Embryonic facial prominence (tissue), 1 donor: ENCODE data around the gene KPNA3.
"Not testable (repeated sequence)": the region's sequence is repeated elsewhere in the genome, so short reads cannot be mapped to it uniquely, and the experiment has no call there.

Experiments used
- DNase-seq: peaks from one replicate; pipeline ENCODE4 v3.0.0-alpha.2; 2016; ENCODE audit errors: extremely low spot score

KPNA3 gene

GRCh38 chr13:49807681-49808080, 15.2 kb upstream of the KPNA3 start:
- no peak for DNase-seq

DNA sequence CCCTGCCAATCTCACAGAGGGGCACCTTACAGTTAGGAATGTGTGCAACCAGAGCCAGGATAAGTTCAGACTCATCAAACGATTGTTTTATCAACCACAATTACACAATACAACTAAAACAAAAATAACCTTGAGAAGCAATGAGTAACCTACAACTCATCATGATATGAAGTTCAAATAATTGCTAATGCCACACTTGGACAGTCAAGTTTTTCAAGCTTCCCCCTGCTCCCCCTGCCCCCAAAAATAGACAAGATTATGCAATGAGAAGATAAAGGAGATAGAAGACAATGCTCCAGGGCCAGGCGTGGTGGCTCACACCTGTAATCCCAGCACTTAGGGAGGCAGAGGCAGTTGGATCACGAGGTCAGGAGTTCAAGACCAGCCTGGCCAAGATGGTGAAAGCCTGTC, 13.6 kb upstream of the KPNA3 start:
- no peak for DNase-seq

DNA sequence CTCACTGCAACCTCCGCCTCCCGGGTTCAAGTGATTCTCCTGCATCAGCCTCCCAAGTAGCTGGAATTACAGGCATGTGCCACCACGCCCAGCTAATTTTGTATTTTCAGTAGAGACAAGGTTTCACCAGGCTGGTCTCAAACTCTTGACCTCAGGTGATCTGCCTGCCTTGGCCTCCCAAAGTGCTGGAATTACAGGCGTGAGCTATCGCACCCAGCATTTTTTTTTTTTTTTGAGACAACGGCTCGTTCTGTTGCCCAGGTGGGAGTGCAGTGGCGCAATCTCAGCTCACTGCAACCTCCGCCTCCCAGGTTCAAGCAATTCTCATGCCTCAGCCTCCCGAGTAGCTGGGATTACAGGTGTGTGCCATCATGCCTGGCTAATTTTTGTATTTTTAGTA, 10.6 kb upstream of the KPNA3 start:
- not testable (repeated sequence) for DNase-seq

DNA sequence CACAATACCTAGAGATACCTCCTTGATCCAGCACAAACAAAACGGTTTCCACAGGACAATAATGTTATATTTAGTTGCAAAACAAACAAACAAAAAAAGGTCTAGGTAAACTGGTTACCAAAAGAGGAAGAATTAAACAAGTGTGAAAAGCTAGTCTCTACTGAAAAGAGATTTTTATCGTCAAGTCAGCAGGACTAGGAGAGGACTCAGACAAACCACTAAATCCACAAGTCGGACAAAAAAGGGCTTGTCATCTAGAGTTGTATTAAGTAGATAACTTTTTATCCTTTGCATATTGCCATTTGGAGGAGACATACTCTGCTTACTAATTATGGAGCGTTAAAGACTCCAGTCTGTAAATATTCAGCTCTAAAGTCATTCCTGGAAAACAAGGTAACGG, 9.9 kb upstream of the KPNA3 start:
- DNase-seq, result no peak

DNA sequence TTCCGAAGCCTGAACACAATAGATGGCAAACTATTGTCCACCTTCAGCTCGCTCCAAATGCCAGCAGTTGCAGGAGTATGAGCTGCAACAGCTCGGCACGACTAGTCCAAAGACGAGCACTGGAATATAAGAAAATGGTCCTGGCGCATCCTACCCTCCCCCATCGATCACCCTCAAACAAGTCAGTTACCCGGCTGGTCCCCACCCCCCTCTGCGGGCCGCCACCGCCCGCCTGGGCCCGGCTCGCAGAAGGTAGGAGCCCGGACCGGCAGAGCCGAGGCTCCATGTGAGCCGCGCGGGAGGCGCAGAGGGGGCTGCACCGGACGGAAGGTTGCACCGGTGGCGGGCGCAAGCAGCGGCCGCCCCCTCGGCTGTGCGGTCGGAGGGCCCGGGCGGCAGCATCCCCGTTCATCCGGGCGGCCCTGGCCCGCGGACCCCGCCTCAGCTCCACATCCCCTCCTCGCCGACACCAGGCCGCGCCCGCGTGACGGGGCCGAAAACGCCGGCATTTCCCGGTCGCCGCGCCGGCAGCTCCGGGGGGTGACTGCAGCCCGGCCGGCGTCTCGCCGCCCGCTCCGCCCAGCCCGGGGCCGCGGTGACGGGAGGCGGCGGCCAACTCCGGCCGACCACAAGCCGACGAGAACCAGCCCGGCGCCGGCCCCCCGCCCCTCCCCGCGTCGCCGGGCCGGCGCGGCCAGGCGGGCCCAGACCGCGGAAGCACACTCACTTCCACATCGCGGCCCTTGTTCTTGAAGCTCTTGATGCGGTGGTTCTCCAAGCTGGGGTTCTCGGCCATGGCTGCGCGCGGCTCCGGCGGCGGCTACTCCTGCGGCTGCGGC, 552 bp downstream of the KPNA3 start:
- no peak for DNase-seq

DNA sequence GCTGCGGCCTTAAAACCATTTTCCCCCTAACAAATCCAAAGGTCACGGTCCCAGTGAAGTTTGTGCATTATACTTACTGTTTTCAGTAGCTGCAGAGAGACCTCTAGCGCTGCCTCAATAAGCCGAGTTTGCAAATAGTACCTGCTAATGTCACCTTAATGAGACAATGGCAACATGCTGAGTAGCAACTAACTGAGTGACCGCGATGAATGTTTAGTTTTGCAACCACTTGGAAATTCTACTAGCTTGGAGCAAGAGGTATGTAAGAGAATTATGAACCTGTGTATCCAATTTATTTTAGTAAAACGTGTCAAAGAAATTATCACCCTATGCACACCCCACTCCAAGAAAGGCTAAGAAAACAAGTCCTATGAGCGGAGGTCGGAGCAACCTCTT, 1.2 kb downstream of the KPNA3 start:
- DNase-seq, result no peak

GRCh38 chr13:49789968-49790367, 2.5 kb downstream of the KPNA3 start:
- DNase-seq, result no peak

DNA sequence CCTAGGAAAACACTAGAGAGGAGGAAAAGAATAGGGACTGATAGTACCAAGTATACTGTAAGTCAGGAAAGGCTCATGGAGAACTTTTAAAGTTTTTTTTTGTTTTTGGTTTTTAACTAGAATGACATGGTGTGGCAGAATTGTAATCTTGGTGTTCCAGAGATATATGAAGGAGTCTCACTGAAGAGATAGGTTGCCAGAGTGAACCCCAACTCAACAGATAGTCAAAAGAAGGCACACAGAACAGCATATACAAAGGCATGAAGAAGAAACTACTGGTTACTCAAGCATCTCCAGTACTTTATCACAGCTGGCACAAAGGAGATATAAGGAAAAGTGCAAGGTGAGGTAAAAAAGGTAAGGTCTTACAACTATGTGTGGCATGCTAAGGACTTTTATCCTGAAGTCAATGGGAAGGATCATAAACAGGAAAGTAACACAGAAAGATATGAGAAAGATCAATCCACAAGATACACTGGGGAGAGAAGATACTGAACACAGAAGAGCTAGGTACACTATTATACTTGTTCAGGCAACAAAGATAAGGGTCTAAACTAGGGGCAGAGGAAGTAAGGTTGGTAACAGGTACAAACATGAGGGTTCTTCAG, 6.0 kb downstream of the KPNA3 start:
- DNase-seq, result no peak

DNA sequence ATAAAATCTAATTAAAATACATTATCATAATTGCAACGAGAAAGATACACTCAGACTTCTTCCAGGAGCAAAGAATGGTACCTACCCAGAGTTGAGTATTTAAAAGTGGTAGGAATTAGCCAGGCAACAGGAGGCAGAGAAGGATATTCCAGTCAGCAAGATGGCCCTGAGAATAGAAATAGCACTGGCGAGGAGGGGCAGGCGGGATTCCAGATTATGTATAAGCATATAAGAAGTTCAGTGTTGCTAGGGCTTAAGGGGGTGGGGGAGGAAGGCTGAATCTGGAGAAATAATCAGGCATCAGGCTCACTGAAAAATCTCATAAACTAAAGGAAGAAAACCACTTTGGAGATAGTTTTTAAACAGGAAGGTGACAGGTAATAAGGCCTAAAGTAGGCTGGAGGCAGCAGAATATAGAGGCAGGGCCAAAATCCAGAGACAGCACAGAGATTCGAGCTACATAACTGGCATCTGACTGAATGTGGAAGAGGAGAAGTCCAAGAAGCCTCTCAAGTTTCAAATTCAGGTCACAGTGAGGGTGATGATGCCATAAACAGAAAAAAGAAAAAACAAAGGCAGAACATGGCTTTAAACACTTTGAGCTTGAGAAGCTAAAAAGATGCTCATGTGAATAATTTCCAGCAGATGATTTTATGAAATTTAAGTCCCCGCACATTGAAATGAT, 7.5 kb downstream of the KPNA3 start:
- no peak for DNase-seq

DNA sequence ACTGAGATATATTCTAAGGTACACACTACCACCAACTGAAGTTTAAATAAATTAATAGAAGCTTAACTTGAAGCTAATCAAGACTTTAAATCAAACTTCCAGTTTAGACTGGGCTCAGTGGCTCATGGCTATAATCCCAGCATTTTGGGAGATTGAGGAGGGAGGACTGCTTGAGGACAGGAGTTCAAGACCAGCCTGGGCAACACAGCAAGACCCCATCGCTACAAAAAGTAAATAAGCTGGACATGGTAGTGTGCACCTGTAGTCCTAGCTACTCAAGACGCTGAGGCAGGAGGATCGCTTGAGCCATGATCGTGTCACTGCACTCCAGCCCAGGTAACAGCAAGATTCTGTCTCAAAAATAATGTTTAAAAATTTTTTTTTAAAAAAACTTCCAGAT, 8.6 kb downstream of the KPNA3 start:
- DNase-seq, result no peak

DNA sequence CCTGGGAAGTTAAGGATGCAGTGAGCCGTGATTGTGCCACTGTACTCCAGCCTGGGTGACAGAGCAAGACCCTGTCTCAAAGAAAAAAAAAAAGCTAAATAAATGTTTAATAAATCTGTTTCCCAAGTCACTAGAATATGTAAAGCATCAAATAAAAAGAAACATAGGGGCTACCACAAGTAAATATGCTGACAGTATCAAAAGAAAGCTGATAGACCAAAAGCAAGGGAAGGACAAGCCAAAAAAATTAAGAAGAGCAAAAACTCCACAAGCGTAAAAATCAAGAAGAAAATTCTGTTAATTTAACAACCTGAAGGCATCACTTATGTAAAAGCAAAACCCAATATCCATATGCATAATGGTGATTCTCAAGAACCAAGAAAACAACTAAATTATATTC, 9.7 kb downstream of the KPNA3 start:
- DNase-seq, result no peak

DNA sequence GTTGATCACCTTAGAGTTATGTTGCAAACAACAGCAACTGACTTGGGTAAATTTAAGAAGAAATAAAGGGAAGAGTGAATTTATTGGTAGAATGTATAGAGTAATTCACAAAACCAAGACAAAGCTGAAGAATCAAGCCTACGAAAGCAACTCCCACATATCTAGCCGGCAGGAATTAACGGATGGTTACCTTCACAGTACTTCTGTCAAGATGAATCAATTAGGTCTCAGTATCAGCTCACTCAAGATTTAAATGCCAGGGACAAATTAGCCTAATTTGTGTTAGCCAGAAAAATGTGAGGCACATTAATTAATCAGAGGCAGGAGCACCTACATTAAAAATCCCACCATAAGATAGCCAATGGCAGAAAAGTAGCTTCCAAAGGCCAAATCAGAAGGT, 10.7 kb downstream of the KPNA3 start:
- no peak for DNase-seq

DNA sequence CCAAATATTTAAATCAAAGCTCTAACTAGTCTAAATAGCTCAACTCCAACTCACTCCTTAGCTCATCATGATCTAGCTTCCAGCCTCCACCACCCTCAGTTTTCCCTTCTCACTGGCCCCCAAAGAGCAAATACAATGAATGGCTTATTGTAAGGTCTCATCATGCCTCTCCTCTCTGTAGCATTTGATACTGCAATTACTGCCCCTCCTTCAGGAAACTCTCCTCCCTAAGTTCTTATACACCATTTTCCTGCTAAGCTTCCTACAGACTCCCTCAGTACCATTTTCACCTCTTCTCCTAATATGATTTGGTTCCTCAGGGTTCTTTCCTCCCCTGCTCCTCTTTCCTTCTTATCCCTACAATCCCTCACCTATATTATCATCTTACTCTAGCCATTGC, 12.8 kb downstream of the KPNA3 start:
- DNase-seq, result no peak

GRCh38 chr13:49777746-49778614, 14.5 kb downstream of the KPNA3 start:
- no peak for DNase-seq

- no peak for DNase-seq
Measured at GRCh38 chr13:49776871-49777270, 15.6 kb downstream of the KPNA3 start.

- no peak for DNase-seq
Measured at GRCh38 chr13:49774376-49775005, 18.0 kb downstream of the KPNA3 start.

GRCh38 chr13:49772828-49773227, 19.7 kb downstream of the KPNA3 start:
- DNase-seq, result no peak

- not testable (repeated sequence) for DNase-seq
Measured at GRCh38 chr13:49761811-49762210, 30.7 kb downstream of the KPNA3 start.

DNA sequence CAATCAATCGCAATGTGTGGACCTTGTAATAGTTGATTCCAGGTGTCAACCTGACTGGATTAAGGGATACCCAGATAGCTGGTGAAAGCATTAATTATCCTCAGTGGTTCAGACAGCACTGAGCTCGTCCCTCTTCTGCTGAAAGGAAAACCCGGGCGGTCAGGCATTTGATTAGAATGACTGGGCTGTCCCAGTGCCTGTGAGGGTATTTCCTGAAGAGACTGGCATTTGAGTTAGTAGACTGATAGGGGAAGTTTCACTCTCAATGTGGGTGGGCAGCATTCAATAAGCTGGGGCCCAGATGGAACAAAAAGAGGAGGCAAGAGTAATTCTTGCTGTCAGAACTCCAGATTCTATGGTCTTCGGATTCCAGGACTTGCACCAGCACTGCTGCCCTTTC, 31.9 kb downstream of the KPNA3 start:
- no peak for DNase-seq

DNA sequence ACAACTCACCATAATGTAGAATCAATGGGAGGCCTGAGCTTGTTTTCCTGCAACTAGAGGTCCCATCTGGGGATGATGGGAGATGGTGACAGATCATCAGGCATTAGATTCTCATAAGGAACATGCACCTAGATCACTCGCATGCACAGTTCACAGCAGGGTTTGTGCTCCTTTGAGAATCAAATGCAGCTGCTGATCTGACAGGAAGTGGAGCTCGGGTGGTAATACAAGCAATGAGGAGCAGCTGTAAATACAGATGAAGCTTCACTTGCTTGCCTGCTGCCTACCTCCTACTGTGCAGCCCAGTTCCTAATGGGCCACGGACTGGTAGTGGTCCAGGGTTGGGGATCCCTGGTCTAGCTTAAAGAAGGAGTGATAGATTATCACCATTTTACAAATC, 33.0 kb downstream of the KPNA3 start:
- DNase-seq, result no peak

DNA sequence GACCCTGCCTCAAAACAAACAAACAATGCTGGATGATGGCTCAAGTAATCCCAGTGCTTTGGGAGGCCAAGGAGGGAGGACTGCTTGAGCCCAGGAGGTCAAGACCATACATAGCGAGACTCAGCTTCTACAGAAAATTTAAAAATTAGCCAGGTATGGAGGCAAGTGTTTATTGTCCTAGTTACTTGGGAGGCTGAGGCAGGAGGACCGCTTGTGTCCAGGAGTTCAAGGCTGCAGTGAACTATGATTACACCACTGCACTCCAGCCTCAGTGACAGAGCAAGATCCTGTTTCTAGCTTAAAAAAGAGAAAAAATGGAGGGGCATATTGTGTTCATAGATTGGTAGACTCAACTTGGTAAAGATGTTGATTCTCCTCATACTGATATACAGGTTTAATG, 36.2 kb downstream of the KPNA3 start:
- DNase-seq, result no peak

GRCh38 chr13:49754146-49754545, 38.3 kb downstream of the KPNA3 start:
- DNase-seq, result no peak
